Epidermal melanocyte (primary cell): ENCODE data around the gene ELP4.
A peak's percentile ranks its signal among the peaks of the same experiment; 100 is the strongest.

Experiments used
- DNase-seq: peaks from one replicate; pipeline ENCODE4 v3.0.0; 2011; ENCODE audit warnings: low spot score; ENCODE audit not compliant: insufficient read length

ELP4 gene

DNA sequence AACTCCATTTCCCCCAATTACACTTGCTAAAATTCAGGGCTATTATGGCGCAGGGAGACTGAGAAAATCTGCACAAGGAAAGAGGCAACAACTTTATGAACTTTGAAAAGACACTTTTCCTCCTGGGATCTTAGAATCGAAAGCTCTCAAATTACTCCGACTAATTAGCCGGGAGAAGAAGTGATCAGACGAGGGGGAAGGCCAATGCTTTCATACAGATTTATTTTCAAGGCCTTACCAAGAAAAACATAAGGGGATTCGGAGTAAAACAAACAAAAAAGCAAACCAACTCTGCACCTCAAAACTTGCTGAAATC lies 299.9 kb downstream of the ELP4 start:
- no peak for DNase-seq

DNA sequence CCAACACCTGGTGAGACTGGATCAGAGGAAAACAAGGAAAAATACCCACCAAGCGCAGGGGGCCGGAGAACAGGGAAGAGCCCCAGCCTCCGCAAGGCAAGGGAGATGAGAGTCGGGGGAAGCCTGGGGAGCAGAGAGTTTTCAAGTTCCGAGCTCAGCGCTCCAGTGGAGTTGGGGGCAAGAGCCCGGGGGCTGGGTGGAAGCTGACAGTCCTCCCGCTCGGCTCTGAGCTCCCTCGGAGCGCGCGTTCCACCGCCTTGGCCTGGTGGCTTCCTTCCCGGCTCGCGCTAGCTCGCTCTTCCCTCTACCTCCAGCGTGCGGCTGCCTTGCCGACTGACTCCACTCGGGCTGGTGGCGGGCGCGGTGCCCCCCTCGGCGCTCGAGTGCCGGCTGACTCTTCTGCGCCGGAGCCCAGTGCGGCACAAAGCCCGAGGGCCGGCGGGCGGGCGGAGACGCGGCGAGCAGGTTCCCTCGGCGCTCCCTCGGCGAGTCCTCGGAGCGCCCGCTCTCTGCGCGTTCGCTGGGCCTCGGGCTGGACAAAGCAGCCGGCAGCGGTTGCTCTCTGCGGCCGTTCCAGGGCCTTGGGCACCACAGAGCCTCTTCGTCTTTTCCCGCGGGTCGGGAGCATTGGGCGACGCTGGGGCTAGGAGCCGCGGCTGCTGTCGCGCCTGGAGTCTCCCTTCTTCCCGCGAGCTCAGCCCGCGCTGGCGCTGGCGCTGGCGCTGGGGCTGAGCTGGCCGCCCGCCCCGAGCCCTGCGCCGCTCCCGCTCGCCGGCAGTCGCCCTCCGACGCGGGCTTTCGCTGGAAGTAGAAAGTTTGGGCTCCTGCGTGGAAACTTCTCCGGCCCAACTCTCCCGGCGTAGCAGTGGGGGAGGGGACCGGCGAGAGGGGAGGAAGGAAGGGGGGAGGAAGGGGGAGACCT lies 300.6 kb downstream of the ELP4 start:
- DNase-seq: no peak

DNA sequence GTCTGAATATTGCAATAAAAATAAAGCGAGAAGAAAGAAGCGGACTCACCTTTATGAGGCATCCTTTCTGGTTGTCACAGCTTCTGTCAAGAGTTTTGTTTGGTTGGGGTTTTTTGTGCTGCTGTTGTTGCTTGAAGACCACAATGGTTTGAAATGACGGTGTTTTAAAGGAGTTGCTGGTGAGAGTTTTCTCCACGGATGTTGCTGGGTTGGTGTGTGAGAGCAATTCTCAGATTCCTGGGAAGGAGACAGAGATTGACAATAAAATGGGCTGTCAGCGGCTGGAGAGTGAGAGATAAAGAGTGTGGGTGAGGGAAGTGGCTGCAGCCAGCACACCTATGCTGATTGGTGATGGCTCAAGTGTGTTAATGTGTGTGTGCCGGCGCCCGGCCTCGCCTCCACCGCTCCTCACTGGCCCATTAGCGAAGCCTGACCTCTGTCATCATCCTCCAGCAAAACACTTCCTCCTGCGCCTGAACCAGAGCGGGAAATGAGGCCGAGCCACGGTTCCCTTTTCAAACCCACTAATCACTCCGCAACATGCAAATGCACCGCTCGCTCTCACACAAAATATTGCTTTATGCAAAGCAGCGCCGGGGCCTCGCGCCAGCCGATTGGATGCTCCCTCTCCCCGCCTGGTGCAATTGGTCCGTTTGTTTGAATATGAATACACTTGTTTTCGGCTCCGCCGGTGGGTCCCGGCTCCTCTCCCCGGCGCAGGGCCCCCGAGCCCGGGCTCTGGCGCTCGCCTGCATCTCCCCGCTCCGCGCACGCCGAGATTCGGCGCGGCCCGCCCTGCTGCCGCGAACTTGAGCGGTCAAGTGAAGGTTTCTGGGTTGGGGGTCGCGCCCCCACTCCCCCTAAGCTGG lies 301.4 kb downstream of the ELP4 start, which contains the start of gene PAX6:
Gene PAX6, minus strand, starts transcription at position 544 of the 869 bp plus-strand sequence. CDS start 4,911 bp downstream, outside the sequence.
- no peak for DNase-seq

- DNase-seq: no peak
Measured at GRCh38 chr11:31812383-31813381, 303.1 kb downstream of the ELP4 start.

- no peak for DNase-seq
Measured at GRCh38 chr11:31813391-31814175, 304.0 kb downstream of the ELP4 start.

GRCh38 chr11:31814176-31814868 lies 304.8 kb downstream of the ELP4 start:
- DNase-seq: no peak

DNA sequence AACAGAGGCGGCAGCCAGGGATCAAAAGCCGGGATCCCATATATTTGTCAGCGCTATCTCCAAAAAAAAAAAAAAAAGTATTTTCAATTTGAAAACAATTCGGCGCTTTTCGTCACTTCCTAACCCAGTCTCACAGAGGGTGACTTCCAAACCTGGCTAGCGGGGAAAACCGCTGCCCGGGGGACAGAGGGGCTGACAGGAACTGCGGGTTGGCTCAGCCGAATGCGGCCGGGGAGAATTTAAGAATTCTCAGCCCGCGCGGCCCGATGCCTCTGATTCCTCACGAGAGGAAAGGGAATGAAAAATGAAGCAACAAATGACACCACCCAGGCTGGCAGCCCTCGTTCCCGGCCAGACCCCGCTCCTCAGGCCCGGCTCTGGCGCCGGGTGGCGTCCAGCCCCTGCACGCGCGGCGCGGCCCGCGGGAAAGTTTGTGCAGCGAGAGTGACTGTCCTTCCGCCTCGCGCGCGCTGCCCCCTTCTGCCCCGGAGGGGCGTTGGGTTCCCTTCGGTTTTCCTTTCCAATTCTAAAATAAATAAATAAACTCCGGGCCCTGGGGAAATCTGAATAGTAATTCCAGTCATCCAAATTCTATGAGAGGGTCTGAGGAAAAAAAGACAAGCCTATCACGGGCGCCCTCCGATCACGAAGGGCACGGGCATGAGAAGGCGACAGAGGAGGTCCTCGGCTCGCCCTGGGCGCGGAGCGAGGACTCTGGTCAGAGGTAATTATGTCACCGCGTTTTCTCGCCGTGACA lies 306.3 kb downstream of the ELP4 start:
- DNase-seq: peak; percentile 16

DNA sequence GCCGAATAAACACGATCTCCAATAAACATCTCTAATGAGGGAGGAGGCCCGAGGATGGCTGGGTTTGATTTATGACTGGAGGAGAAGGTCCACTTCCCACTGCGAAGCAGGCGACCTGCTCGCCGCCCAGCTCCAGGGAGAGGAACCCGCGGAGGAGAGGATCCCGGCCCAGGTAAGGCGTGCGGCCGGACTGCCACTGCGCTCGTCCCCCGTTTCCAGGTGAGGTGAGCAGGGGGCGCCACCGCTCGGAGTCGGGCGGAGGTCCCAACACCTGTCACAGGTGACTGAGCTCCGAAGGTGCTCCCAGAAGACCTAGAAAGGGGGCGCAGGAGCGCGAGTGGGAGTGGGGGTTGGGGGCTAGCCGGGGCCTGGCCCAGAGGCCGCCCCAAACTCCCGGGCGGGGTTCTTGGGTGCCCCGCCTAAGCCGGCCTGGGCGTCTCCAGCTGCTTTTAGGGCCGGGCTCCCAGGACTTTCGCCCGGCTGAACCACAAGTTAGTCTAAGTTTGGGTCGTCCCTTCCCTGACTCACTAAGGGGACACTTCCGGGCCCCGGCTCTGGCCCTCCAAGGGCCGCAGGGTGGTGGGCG lies 307.0 kb downstream of the ELP4 start:
- peak; percentile 14 for DNase-seq

GRCh38 chr11:31817054-31817620 lies 307.6 kb downstream of the ELP4 start:
- peak; percentile 16 for DNase-seq

DNA sequence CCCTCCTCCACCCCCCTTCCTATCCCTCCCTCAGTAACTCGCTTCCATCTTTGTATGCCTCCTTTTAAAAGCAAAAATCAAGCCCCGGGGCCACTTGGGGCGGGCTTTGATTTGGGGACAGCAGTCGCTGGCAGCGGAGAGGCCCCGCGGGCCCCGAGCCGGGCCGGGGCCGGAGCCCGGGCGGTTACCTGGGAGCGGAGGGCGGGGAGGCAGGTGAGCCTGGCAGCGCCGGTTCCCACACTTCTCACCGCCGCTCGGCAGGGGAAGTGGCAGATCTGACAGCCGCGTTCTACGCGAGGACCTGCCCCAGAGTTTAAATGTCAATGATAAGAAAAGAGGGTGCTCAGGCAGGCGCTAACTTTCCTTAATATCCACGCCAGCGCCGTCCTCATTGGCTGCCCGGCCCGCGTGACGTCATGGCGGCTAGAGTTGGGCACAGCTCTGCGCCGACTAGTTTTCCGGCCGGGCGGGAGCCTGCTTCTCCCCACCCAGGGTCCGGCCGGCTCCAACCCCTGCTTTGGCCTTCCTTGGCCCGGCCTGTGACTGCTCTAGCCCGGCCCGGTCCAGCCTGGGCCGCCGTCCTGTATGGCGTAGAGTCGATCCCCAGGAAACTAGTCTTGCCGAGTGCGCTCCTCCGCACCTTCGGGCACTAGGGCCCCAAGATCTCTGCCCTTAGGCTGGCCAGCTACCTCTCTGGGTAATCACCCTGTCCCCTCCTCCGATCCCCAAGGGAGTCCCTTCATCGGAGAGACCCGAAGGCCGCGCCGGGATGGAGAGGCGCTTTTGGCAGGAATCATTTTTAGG lies 308.3 kb downstream of the ELP4 start:
- DNase-seq: peak; percentile 10

DNA sequence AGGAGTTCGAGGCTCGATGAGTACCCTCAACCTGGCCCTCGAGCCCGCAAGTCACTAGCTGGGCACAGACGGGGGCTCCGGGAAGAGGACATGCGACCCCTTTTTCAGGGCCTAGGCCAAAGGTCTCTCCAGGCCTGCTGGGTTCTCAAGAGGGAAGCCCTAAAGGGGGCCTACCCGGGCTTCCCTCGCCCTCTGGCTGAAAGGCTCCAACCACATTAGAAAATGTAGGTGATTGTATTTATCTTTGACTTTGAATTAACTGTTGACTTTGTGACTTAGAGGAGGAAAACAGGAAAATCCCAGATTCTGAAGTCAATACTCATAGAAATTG lies 308.8 kb downstream of the ELP4 start:
- DNase-seq: no peak

GRCh38 chr11:31818874-31819331 lies 309.3 kb downstream of the ELP4 start:
- peak; percentile 12 for DNase-seq

DNA sequence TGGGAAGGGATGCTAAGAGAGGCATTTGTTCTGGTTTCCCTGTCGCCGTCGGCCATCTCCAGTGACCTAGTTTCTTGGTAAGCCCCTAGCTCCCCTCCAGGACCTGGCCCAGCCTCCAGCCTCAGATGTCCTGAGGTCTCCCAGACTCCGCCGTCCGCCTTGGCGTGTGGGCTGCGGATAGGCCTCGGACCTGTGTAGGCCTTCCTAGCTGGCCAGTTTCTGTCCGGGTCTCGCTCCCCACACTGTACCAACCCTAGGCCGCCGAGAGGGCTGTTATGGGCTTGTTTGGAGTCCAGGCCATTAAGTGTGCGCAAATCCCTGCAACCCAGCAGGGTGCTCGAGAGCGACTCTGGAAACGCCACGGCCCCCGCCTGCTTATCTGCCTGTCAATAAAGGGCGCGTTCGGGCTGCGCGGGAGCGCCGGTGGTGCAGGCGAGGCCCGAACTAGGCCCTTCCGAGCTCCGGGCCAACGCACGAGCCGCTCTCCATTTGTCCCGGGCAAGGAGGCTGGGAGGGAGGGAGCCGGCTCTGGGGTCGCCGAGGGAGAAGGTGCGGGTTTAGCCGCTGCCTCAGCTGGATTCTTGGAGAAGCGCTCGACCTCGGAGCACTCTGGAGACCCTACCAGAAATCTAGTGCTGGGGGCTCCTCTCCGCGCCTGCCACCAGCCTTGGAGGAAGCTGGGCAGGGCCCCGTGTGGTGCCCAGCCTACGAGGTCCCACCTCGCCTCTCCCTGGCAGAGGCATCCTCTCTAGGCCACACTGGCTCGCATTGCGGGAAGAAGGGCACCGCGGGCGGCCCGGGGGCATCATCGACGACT lies 310.3 kb downstream of the ELP4 start:
- no peak for DNase-seq

- no peak for DNase-seq
Measured at GRCh38 chr11:31820438-31820818, 310.9 kb downstream of the ELP4 start.

DNA sequence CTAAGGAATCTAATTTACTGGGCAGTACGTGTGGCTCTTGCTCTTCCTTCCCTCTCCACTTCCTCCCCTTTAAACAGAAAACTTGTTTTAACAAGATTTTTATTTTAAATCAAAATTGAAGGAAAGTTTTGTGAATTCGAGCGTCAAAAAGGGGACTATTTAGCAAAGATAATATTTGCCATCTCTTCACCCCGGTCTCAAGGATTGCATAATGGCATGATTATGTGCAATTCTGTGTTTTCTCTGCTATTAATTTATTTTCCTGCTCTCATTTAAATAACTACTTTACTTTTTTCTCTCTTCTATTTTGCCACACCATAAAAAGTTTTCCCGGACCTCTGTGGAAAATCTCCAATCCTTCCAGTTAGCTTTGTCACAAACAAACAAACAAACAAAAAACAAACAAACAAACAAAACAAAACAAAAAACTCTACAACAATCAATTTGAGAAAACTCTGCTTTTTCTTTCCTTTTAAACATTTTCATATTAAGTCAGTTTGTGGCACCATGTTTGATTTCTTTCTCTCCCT lies 311.7 kb downstream of the ELP4 start:
- no peak for DNase-seq

- DNase-seq: no peak
Measured at GRCh38 chr11:31821766-31822165, 312.2 kb downstream of the ELP4 start.
